ENCODE results near the gene SLC51B. TPM values are rescaled to one million over a fixed set of nuclear protein-coding genes. Genes with fewer than 3 reads are reported as not detected.

The SLC51B gene
- total and polyA plus RNA-seq, 2 of the 4 experiments (the other 2 are of a cell fraction), result not detected

GRCh38 chr15:65027593-65027992, 17.6 kb upstream of the SLC51B start:
- DNase-seq (no peak), ATAC-seq (ENCODE audit: low read depth) (no peak)
- peaks cover 8% of the 10 kb centered on the region; the same call in 1 of the 2 replicates for H3K9me1 ChIP-seq (ENCODE audit: insufficient read depth, low read length)
- intact Hi-C loops (cut with micrococcal nuclease), result loop anchor here (5.0 kb wide), 1 partner anchor 185 kb away; the partner anchor contains the start of gene PLEKHO2
- H3K36me3 ChIP-seq (ENCODE audit: control insufficient read depth, insufficient read depth, low read length), result peaks cover 11% of the 10 kb centered on the region
- no peaks in the 10 kb centered on the region for H3K9me3 ChIP-seq (ENCODE audit: control insufficient read depth, insufficient read depth, low read length)
- BruUV-seq (replicated peaks), result no TSS peak
- no peak overlapping the region for H3K56ac ChIP-seq (ENCODE audit: extremely low read depth, insufficient read depth, low read length)
- ChIA-PET POLR2A (ENCODE audit: unreplicated experiment) (no interaction called here), CTCF (interaction anchor here (0.8 kb wide), 1 partner anchor 56 kb away, joined by 9 read pairs; no protein-coding TSS in a partner anchor)
- dilution Hi-C loops (cut with HindIII; ENCODE audit: low sequenced_read_pairs, unreplicated experiment), result no loop called here
- no peak overlapping the region for H2BK5ac ChIP-seq (ENCODE audit: low read depth, low read length, poor library complexity, severe bottlenecking)
- in situ Hi-C loops (cut with MboI; ENCODE audit: low sequenced_read_pairs), result no loop called here
- H3K4ac ChIP-seq (ENCODE audit: low read depth, low read length), result no peak overlapping the region
- no peaks in the 10 kb centered on the region for H3K27me3 ChIP-seq (ENCODE audit: control insufficient read depth, insufficient read depth, low read length)
- H4K5ac ChIP-seq (ENCODE audit: low read depth, low read length), result no peak overlapping the region
- H3K79me1 ChIP-seq (ENCODE audit: low read depth in 1 of 2, low read length in 2 of 2), result peaks cover 12 to 19% of the 10 kb centered on the region in 2 experiments
- 0 out of 2 replicates have a peak overlapping the region, but pooled peaks have one; percentile 8 for H3K14ac ChIP-seq (replicated peaks; ENCODE audit: low read depth, low read length)
- H2AK5ac ChIP-seq (ENCODE audit: low read depth, low read length), result no peak overlapping the region
- H4K8ac ChIP-seq (ENCODE audit: low read depth in 2 of 2, low read length in 2 of 2), result no peak overlapping the region
- no peak overlapping the region for H2BK20ac ChIP-seq (ENCODE audit: low read depth, low read length)
- H3K9ac ChIP-seq (ENCODE audit: low read depth, low read length), result no peak overlapping the region
- H3K4me1 ChIP-seq (ENCODE audit: control insufficient read depth, insufficient read depth, low read length), result peaks cover 2% of the 10 kb centered on the region; the same call in 1 of the 2 replicates
- H3K27ac ChIP-seq (ENCODE audit: insufficient read depth, low read length), result no peak overlapping the region
- 0 out of 2 replicates have a peak, but pooled peaks cover 8% of the 10 kb centered on the region for H4K20me1 ChIP-seq (ENCODE audit: insufficient read depth, low read length)
- no peak overlapping the region for H3K4me2 ChIP-seq (ENCODE audit: low read depth, low read length)
- WGBS, 2 experiments (ENCODE audit: extremely low coverage in 2 of 2, insufficient read length in 1 of 2), result no CpG with 5 or more reads among the region's 1 CpG
- no peak overlapping the region for H2BK120ac ChIP-seq (ENCODE audit: low read depth, low read length)
- H2AFZ ChIP-seq (replicated peaks; ENCODE audit: low read length, poor library complexity), result no peak overlapping the region
- no peak overlapping the region for H2BK15ac ChIP-seq (ENCODE audit: low read depth, low read length)
- H3K4me3 ChIP-seq (ENCODE audit: insufficient read depth, low read depth, low read length), result no peak overlapping the region
- H3K23ac ChIP-seq (ENCODE audit: low read depth, low read length), result 0 out of 2 replicates have a peak overlapping the region, but pooled peaks have one; percentile 24
- H2AK9ac ChIP-seq (replicated peaks; ENCODE audit: low read depth, low read length, poor library complexity), result no peak overlapping the region
- H3K18ac ChIP-seq (ENCODE audit: low read depth, low read length), result no peak overlapping the region
- no peak for TF ChIP-seq BHLHE40 (IDR thresholded peaks at IDR 0.05; ENCODE audit: low read depth, low read length)
- TF ChIP-seq USF2 (IDR thresholded peaks at IDR 0.05; ENCODE audit: low read depth, low read length), result no peak
- TF ChIP-seq MAZ (IDR thresholded peaks at IDR 0.05; ENCODE audit: borderline replicate concordance, low read depth, low read length), result no peak
- no peak for TF ChIP-seq NFE2L2 (IDR thresholded peaks at IDR 0.05; ENCODE audit: low read depth, low read length)
- no peak for TF ChIP-seq ELK1 (IDR thresholded peaks at IDR 0.05; ENCODE audit: borderline replicate concordance, low read depth, low read length)
- no peak for TF ChIP-seq MAFK (IDR thresholded peaks at IDR 0.05; ENCODE audit: low read depth, low read length)
- TF ChIP-seq RAD21 (IDR thresholded peaks at IDR 0.05; ENCODE audit: low read length), result no peak
- TF ChIP-seq RFX5 (IDR thresholded peaks at IDR 0.05; ENCODE audit: low read depth, low read length), result no peak
- TF ChIP-seq RCOR1 (IDR thresholded peaks at IDR 0.05; ENCODE audit: insufficient replicate concordance, low read length), result no peak
- TF ChIP-seq CHD1 (IDR thresholded peaks at IDR 0.05; ENCODE audit: low read depth, low read length), result no peak
- TF ChIP-seq MXI1 (IDR thresholded peaks at IDR 0.05; ENCODE audit: borderline replicate concordance, low read depth, low read length), result no peak
- TF ChIP-seq CEBPB (IDR thresholded peaks at IDR 0.05; ENCODE audit: low read depth, low read length), result no peak
- H4K91ac ChIP-seq (ENCODE audit: insufficient read depth, low read depth, low read length), result no peak overlapping the region

All from IMR-90 (cell line).